Measurements from ENCODE around the gene KRT12.
A peak's percentile ranks its signal among the peaks of the same experiment; 100 is the strongest.

Gene KRT12

GRCh38 chr17:40866838-40867237, at the start of gene KRT12:
TSS of gene KRT12 (minus strand) at chr17:40867223. CDS start at chr17:40867186, 37 bp downstream.
- DNase-seq (ENCODE audit: low read depth in 2 of 2) = no peak

- DNase-seq (ENCODE audit: low read depth in 2 of 2) = no peak
These were observed 49.3 kb upstream of the KRT12 start for GRCh38 chr17:40916366-40916765.

GRCh38 chr17:40915721-40916256, 48.8 kb upstream of the KRT12 start:
- DNase-seq (ENCODE audit: low read depth in 2 of 2) = no peak

GRCh38 chr17:40915199-40915661, 48.2 kb upstream of the KRT12 start:
- no peak for DNase-seq (ENCODE audit: low read depth in 2 of 2)

GRCh38 chr17:40914075-40914855, 47.2 kb upstream of the KRT12 start:
- no peak for DNase-seq (ENCODE audit: low read depth in 2 of 2)

GRCh38 chr17:40912486-40913210, 45.6 kb upstream of the KRT12 start:
- no peak for DNase-seq (ENCODE audit: low read depth in 2 of 2)

GRCh38 chr17:40910441-40910841, 43.4 kb upstream of the KRT12 start:
- DNase-seq (ENCODE audit: low read depth in 2 of 2) = no peak

GRCh38 chr17:40909755-40910154, 42.7 kb upstream of the KRT12 start:
- no peak for DNase-seq (ENCODE audit: low read depth in 2 of 2)

- peak; percentile 38 to 43 for DNase-seq (ENCODE audit: low read depth in 2 of 2)
These were observed 42.3 kb upstream of the KRT12 start for GRCh38 chr17:40909351-40909750.

- DNase-seq (ENCODE audit: low read depth in 2 of 2) = no peak
These were observed 39.6 kb upstream of the KRT12 start for GRCh38 chr17:40906613-40907012.

- DNase-seq (ENCODE audit: low read depth in 2 of 2) = no peak
These were observed 38.3 kb upstream of the KRT12 start for GRCh38 chr17:40905370-40905769.

GRCh38 chr17:40903129-40903847, 36.3 kb upstream of the KRT12 start:
- no peak for DNase-seq (ENCODE audit: low read depth in 2 of 2)

- DNase-seq (ENCODE audit: low read depth in 2 of 2) = no peak
These were observed 35.5 kb upstream of the KRT12 start for GRCh38 chr17:40902498-40902897.

GRCh38 chr17:40901981-40902474, 35.0 kb upstream of the KRT12 start:
- no peak for DNase-seq (ENCODE audit: low read depth in 2 of 2)

- no peak for DNase-seq (ENCODE audit: low read depth in 2 of 2)
These were observed 33.9 kb upstream of the KRT12 start for GRCh38 chr17:40900809-40901356.

- DNase-seq (ENCODE audit: low read depth in 2 of 2) = no peak
These were observed 30.0 kb upstream of the KRT12 start for GRCh38 chr17:40896916-40897455.

GRCh38 chr17:40895106-40895730, 28.2 kb upstream of the KRT12 start:
- no peak for DNase-seq (ENCODE audit: low read depth in 2 of 2)

GRCh38 chr17:40888196-40888720, 21.2 kb upstream of the KRT12 start:
- no peak for DNase-seq (ENCODE audit: low read depth in 2 of 2)

GRCh38 chr17:40886090-40886489, 19.1 kb upstream of the KRT12 start:
- no peak for DNase-seq (ENCODE audit: low read depth in 2 of 2)

GRCh38 chr17:40884708-40885512, 17.9 kb upstream of the KRT12 start, which contains the start of gene KRT20:
TSS of gene KRT20 (minus strand) at chr17:40885242. CDS start at chr17:40885185, 57 bp downstream.
- no peak for DNase-seq (ENCODE audit: low read depth in 2 of 2)

All from stimulated activated CD4-positive, alpha-beta T cell treated with anti-CD3 and anti-CD28 coated beads, Interleukin-1b, Interleukin-23, amount 100 ng/mL, for 4 hours (primary cell).